A375 (cell line): ENCODE measurements around the gene MSGN1. TPM values are rescaled to one million over a fixed set of nuclear protein-coding genes. Genes with fewer than 3 reads are reported as not detected.

Experiments used
- total RNA-seq: library from RNA; depleted of rRNA; stranded (reverse); fragments of >200 nt; shearing (Covaris generic); gene quantifications from 2 replicates; pipeline ENCODE4 v1.2.3, GENCODE V29; 2014; rRNA removed

MSGN1 gene, protein sequence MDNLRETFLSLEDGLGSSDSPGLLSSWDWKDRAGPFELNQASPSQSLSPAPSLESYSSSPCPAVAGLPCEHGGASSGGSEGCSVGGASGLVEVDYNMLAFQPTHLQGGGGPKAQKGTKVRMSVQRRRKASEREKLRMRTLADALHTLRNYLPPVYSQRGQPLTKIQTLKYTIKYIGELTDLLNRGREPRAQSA
- total RNA-seq, result not detected in 2 replicates

DNA sequence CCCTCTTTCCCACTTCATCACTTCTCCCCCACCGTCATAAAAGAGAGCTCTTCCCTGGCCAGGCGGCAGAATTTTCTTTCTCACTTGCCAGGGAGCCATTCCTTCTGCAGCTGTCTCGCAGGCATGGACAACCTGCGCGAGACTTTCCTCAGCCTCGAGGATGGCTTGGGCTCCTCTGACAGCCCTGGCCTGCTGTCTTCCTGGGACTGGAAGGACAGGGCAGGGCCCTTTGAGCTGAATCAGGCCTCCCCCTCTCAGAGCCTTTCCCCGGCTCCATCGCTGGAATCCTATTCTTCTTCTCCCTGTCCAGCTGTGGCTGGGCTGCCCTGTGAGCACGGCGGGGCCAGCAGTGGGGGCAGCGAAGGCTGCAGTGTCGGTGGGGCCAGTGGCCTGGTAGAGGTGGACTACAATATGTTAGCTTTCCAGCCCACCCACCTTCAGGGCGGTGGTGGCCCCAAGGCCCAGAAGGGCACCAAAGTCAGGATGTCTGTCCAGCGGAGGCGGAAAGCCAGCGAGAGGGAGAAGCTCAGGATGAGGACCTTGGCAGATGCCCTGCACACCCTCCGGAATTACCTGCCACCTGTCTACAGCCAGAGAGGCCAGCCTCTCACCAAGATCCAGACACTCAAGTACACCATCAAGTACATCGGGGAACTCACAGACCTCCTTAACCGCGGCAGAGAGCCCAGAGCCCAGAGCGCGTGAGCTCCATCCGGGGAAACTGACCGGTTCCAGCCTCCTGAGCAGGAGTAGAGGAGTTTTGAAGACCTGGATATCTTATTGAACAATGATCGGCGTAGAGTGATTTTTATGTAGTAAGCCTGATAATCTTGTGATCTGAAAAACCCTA is at the start of gene MSGN1:
MSGN1 (plus strand) TSS at position 65 of the 850 bp plus-strand sequence; CDS start at position 124, 59 bp downstream.

Other genes starting within 250 kb of the MSGN1 start
- gene SMC6, start 62.6 kb upstream of the MSGN1 start, total RNA-seq, result 29.8 and 30.7 TPM in 2 replicates
- gene GEN1, start 62.3 kb upstream of the MSGN1 start, total RNA-seq, result 17.2 and 19.9 TPM in 2 replicates
- 2.8 and 11.2 TPM in 2 replicates for gene KCNS3, start 62.2 kb downstream of the MSGN1 start, total RNA-seq